ENCODE results near the gene OLFML2A.

- TF ChIP-seq ZNF331 (CRISPR knock-in tag; IDR thresholded peaks at IDR 0.05) (no peak), MYPOP (CRISPR knock-in tag; IDR thresholded peaks at IDR 0.05) (no peak), CTCF (CRISPR knock-in tag; IDR thresholded peaks at IDR 0.05) (no peak), HNRNPK (IDR thresholded peaks at IDR 0.05; ENCODE audit: low read depth, low read length, poor library complexity, severe bottlenecking) (no peak), ATF4 (CRISPR knock-in tag; IDR thresholded peaks at IDR 0.05) (no peak), NFE2L2 (IDR thresholded peaks at IDR 0.05; ENCODE audit: low read length) (no peak), RFX5 (IDR thresholded peaks at IDR 0.05; ENCODE audit: low read depth, low read length) (no peak), ARID2 (CRISPR knock-in tag; IDR thresholded peaks at IDR 0.05; ENCODE audit: borderline replicate concordance) (no peak), ZNF747 (CRISPR knock-in tag; IDR thresholded peaks at IDR 0.05; ENCODE audit: borderline replicate concordance) (no peak), ZBTB33 (CRISPR knock-in tag; IDR thresholded peaks at IDR 0.05) (no peak), ISL2 (CRISPR knock-in tag; IDR thresholded peaks at IDR 0.05) (no peak), TBL1XR1 (IDR thresholded peaks at IDR 0.05; ENCODE audit: borderline replicate concordance, low read length, partially characterized antibody) (no peak), STAT6 (CRISPR knock-in tag; IDR thresholded peaks at IDR 0.05; ENCODE audit: borderline replicate concordance) (no peak)
These were observed 11.5 kb upstream of the OLFML2A start for GRCh38 chr9:124765439-124765835.

Data from HepG2 (cell line).